ENCODE data around the gene NEMP2. TPM values are rescaled to one million over a fixed set of nuclear protein-coding genes. Genes with fewer than 3 reads are reported as not detected.
"Not testable (repeated sequence)": the region's sequence is repeated elsewhere in the genome, so short reads cannot be mapped to it uniquely, and the experiment has no call there.

Gene NEMP2
- total and polyA plus RNA-seq, 8 donors: 8.1 to 22.8 (median 14.0) TPM

GRCh38 chr2:190499273-190499672 is 35.2 kb downstream of the NEMP2 start:
- TF ChIP-seq CTCF (IDR thresholded peaks at IDR 0.05): no peak
- H3K27ac ChIP-seq: no peak overlapping the region
- H3K4me3 ChIP-seq: no peak overlapping the region
- intact Hi-C loops (cut with DNase I): no loop called here
- peaks cover 0 to 20% of the 10 kb centered on the region in 2 donors for H3K36me3 ChIP-seq
- no peaks in the 10 kb centered on the region for H3K9me3 ChIP-seq
- no peak for DNase-seq
- H3K27me3 ChIP-seq: no peaks in the 10 kb centered on the region
- H3K4me1 ChIP-seq: no peaks in the 10 kb centered on the region
- no peak for ATAC-seq

- ATAC-seq: no peak
- Histone ChIP-seq H3K4me1 (no peaks in the 10 kb centered on the region), H3K36me3 (peaks cover 0 to 18% of the 10 kb centered on the region in 2 donors), H3K9me3 (no peaks in the 10 kb centered on the region), H3K27ac (no peak overlapping the region), H3K27me3 (no peaks in the 10 kb centered on the region), H3K4me3 (no peak overlapping the region)
- TF ChIP-seq CTCF (IDR thresholded peaks at IDR 0.05): no peak
- intact Hi-C loops (cut with DNase I): no loop called here
- DNase-seq: no peak
These were observed 37.1 kb downstream of the NEMP2 start for GRCh38 chr2:190497428-190497827.

- H3K9me3 ChIP-seq; intact Hi-C loops (cut with DNase I): not testable (repeated sequence)
These were observed 39.8 kb downstream of the NEMP2 start for GRCh38 chr2:190494600-190495227.

GRCh38 chr2:190493095-190493494 is 41.4 kb downstream of the NEMP2 start:
- Histone ChIP-seq H3K27me3 (no peaks in the 10 kb centered on the region), H3K4me1 (no peaks in the 10 kb centered on the region), H3K27ac (no peak overlapping the region), H3K9me3 (no peaks in the 10 kb centered on the region), H3K36me3 (peaks cover 0 to 45% of the 10 kb centered on the region in 2 donors), H3K4me3 (no peak overlapping the region)
- no peak for TF ChIP-seq CTCF (IDR thresholded peaks at IDR 0.05)
- ATAC-seq (no peak), DNase-seq (no peak)
- intact Hi-C loops (cut with DNase I): no loop called here

More at GRCh38 chr2:190494600-190495227, 39.8 kb downstream of the NEMP2 start:
- peaks cover 0 to 33% of the 10 kb centered on the region in 2 donors for H3K36me3 ChIP-seq
- H3K4me3 ChIP-seq, DNase-seq, H3K4me1 ChIP-seq, ATAC-seq, H3K27me3 ChIP-seq, H3K27ac ChIP-seq: not testable (repeated sequence)

GRCh38 chr2:190490502-190490901 is 44.0 kb downstream of the NEMP2 start:
- intact Hi-C loops (cut with DNase I): no loop called here
- no peak for ATAC-seq
- H3K4me3 ChIP-seq: no peak overlapping the region
- H3K9me3 ChIP-seq: no peaks in the 10 kb centered on the region
- TF ChIP-seq CTCF (IDR thresholded peaks at IDR 0.05): no peak
- DNase-seq: no peak
- H3K27ac ChIP-seq: no peak overlapping the region
- H3K27me3 ChIP-seq: no peaks in the 10 kb centered on the region
- H3K36me3 ChIP-seq: peaks cover 0 to 41% of the 10 kb centered on the region in 2 donors
- no peaks in the 10 kb centered on the region for H3K4me1 ChIP-seq

GRCh38 chr2:190489475-190489874 is 45.0 kb downstream of the NEMP2 start:
- no peaks in the 10 kb centered on the region for H3K27me3 ChIP-seq
- DNase-seq: no peak
- TF ChIP-seq CTCF (IDR thresholded peaks at IDR 0.05): no peak
- no peak overlapping the region for H3K27ac ChIP-seq
- no peaks in the 10 kb centered on the region for H3K4me1 ChIP-seq
- H3K4me3 ChIP-seq: no peak overlapping the region
- intact Hi-C loops (cut with DNase I): no loop called here
- H3K36me3 ChIP-seq: peaks cover 0 to 41% of the 10 kb centered on the region in 2 donors
- no peaks in the 10 kb centered on the region for H3K9me3 ChIP-seq
- ATAC-seq: no peak

All from left lung (tissue), 10 donors.